MCF 10A (cell line): ENCODE measurements around the gene SCARB1. TPM values are rescaled to one million over a fixed set of nuclear protein-coding genes. Genes with fewer than 3 reads are reported as not detected.

ENCODE experiments used
- BruUV-seq: library from RNA; stranded (reverse); fragments of 400-500 nt; replicated peaks from 2 replicates; lab custom pipeline; 2021; lab: Mats Ljungman, UMichigan
- CTCF ChIA-PET: fragments of 300-600 bp; sonication (Branson Sonifier 250); formaldehyde crosslinking; extraction: SDS; loops from one replicate; lab custom pipeline; 2021; ENCODE audit warnings: antibody characterized with exemption, inconsistent platforms; lab: Yijun Ruan, JAX
- POLR2A ChIA-PET: fragments of 300-600, 350-650 bp; sonication (Branson Sonifier 250); formaldehyde crosslinking; extraction: SDS; loops from one replicate; lab custom pipeline; 2020; ENCODE audit warnings: antibody characterized with exemption, inconsistent platforms; lab: Yijun Ruan, JAX
- DNase-seq: peaks from one replicate; pipeline ENCODE4 v3.0.0-alpha.2; 2018; ENCODE audit not compliant: unreplicated experiment
- H3K27ac Mint-ChIP-seq: one replicate; pipeline ENCODE4 v1.8.0; 2022; ENCODE audit warnings: mild to moderate bottlenecking, low read depth, mixed read lengths; ENCODE audit not compliant: unreplicated experiment
- H3K27me3 Mint-ChIP-seq: one replicate; pipeline ENCODE4 v1.8.0; 2022; ENCODE audit warnings: mixed read lengths; ENCODE audit not compliant: insufficient read depth, unreplicated experiment
- H3K36me3 Mint-ChIP-seq: one replicate; pipeline ENCODE4 v1.8.0; 2022; ENCODE audit warnings: mild to moderate bottlenecking, moderate library complexity, mixed read lengths; ENCODE audit not compliant: insufficient read depth, unreplicated experiment
- H3K4me1 Mint-ChIP-seq: one replicate; pipeline ENCODE4 v1.8.0; 2022; ENCODE audit warnings: mixed read lengths; ENCODE audit not compliant: insufficient read depth, unreplicated experiment
- H3K4me3 Mint-ChIP-seq: one replicate; pipeline ENCODE4 v1.8.0; 2022; ENCODE audit warnings: mild to moderate bottlenecking, moderate library complexity, mixed read lengths; ENCODE audit not compliant: unreplicated experiment
- H3K9me3 Mint-ChIP-seq: one replicate; pipeline ENCODE4 v1.8.0; 2022; ENCODE audit warnings: mixed read lengths; ENCODE audit not compliant: unreplicated experiment
- intact Hi-C: fragments of 100-400 bp; cut with micrococcal nuclease; formaldehyde crosslinking; loops from 2 replicates; pipeline ENCODE4 v1.14.1; 2022
- total RNA-seq: library from RNA; stranded (reverse); gene quantifications from 2 replicates; pipeline ENCODE4 v1.2.3, GENCODE V29; 2022
- TF ChIP-seq, protein P1 (sequence below): fragments of 200-600 bp; IDR thresholded peaks from one replicate; pipeline ENCODE4 v1.8.0; 2022; ENCODE audit warnings: antibody characterized with exemption, mild to moderate bottlenecking; ENCODE audit not compliant: unreplicated experiment

SCARB1 gene
- total RNA-seq, 1 experiment from 2014 or later, result 71.0 TPM

- ChIA-PET POLR2A (interaction anchor here (0.5 to 0.7 kb wide), 2 partner anchors 143 to 867 kb away, joined by 3 read pairs; no protein-coding TSS in a partner anchor), CTCF (interaction anchor here (0.7 to 9.3 kb wide), 17 partner anchors 9 to 780 kb away, joined by 3 to 64 read pairs (median 4); no protein-coding TSS in a partner anchor)
- no peak overlapping the region for H3K4me3 Mint-ChIP-seq
- no TSS peak for BruUV-seq
- H3K9me3 Mint-ChIP-seq, result no peaks in the 10 kb centered on the region
- no peak overlapping the region for H3K27ac Mint-ChIP-seq
- no peaks in the 10 kb centered on the region for H3K36me3 Mint-ChIP-seq
- DNase-seq, result no peak
- TF ChIP-seq, protein P1, sequence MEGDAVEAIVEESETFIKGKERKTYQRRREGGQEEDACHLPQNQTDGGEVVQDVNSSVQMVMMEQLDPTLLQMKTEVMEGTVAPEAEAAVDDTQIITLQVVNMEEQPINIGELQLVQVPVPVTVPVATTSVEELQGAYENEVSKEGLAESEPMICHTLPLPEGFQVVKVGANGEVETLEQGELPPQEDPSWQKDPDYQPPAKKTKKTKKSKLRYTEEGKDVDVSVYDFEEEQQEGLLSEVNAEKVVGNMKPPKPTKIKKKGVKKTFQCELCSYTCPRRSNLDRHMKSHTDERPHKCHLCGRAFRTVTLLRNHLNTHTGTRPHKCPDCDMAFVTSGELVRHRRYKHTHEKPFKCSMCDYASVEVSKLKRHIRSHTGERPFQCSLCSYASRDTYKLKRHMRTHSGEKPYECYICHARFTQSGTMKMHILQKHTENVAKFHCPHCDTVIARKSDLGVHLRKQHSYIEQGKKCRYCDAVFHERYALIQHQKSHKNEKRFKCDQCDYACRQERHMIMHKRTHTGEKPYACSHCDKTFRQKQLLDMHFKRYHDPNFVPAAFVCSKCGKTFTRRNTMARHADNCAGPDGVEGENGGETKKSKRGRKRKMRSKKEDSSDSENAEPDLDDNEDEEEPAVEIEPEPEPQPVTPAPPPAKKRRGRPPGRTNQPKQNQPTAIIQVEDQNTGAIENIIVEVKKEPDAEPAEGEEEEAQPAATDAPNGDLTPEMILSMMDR, result no peak
- peaks cover 39% of the 10 kb centered on the region for H3K4me1 Mint-ChIP-seq
- intact Hi-C loops, result loop anchor here (1.0 to 5.0 kb wide), 3 partner anchors 350 to 736 kb away; no protein-coding TSS in a partner anchor
- H3K27me3 Mint-ChIP-seq, result no peaks in the 10 kb centered on the region
These were observed 91.1 kb downstream of the SCARB1 start for GRCh38 chr12:124772289-124773170.

- BruUV-seq, result no TSS peak
- Mint-ChIP-seq H3K36me3 (no peaks in the 10 kb centered on the region), H3K27me3 (no peaks in the 10 kb centered on the region), H3K4me3 (no peak overlapping the region), H3K9me3 (no peaks in the 10 kb centered on the region), H3K4me1 (peaks cover 43% of the 10 kb centered on the region), H3K27ac (no peak overlapping the region)
- ChIA-PET POLR2A (interaction anchor here (0.5 to 1.3 kb wide), 4 partner anchors 31 to 866 kb away, joined by 3 read pairs; no protein-coding TSS in a partner anchor), CTCF (interaction anchor here (0.6 to 9.3 kb wide), 34 partner anchors 10 to 779 kb away, joined by 3 to 64 read pairs (median 4); no protein-coding TSS in a partner anchor)
- TF ChIP-seq, protein P1, result peak; percentile 95
- DNase-seq, result peak; percentile 68
- intact Hi-C loops, result loop anchor here (1.0 to 5.0 kb wide), 3 partner anchors 349 to 735 kb away; no protein-coding TSS in a partner anchor
These were observed 92.0 kb downstream of the SCARB1 start for GRCh38 chr12:124771462-124772288.

DNA sequence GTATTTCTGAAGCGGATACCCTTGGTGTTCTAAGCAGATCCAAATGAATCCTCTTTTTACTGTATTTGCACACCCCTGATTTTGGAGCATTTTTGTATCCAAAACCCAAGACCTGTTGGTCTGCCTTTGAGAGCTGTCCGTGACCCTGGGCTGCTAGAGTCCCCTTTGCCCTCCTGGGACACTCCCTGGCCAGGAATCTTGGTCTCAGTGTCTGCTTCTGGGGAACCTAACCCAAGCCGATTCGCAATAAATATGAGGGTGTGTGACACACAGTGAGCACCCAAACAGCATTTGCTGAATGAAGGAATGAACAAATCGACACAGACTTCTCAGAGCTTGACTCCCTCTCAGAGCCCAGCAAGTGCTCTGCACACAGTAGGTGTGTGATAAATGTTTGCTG is 92.9 kb downstream of the SCARB1 start:
- TF ChIP-seq, protein P1, result no peak
- Mint-ChIP-seq H3K27me3 (no peaks in the 10 kb centered on the region), H3K4me1 (peaks cover 35% of the 10 kb centered on the region), H3K9me3 (no peaks in the 10 kb centered on the region), H3K36me3 (no peaks in the 10 kb centered on the region), H3K4me3 (no peak overlapping the region), H3K27ac (no peak overlapping the region)
- BruUV-seq, result no TSS peak
- no peak for DNase-seq
- intact Hi-C loops, result loop anchor here (5.0 kb wide), 2 partner anchors 348 to 438 kb away; no protein-coding TSS in a partner anchor
- CTCF ChIA-PET, result interaction anchor here (0.5 to 9.3 kb wide), 18 partner anchors 9 to 738 kb away, joined by 3 to 64 read pairs (median 5); no protein-coding TSS in a partner anchor
- POLR2A ChIA-PET, result interaction anchor here (1.0 to 1.3 kb wide), 2 partner anchors 30 to 252 kb away, joined by 3 read pairs; no protein-coding TSS in a partner anchor
